Heart left ventricle (tissue), 16 donors: ENCODE results near the gene HERC3. TPM values are rescaled to one million over a fixed set of nuclear protein-coding genes. Genes with fewer than 3 reads are reported as not detected.

Experiments
- ATAC-seq, 4 donors: fragments of 200-7000 bp; cut with Tn5 transposase; one replicate each; pipeline ENCODE4 v1.9.1; 2020 to 2022; ENCODE audit warnings: moderate library complexity in 4 of 4, mild to moderate bottlenecking in 3 of 4, moderate number of reproducible peaks in 1 of 4
- DNase-seq, 5 donors: peaks; one replicate each; pipeline ENCODE4 v3.0.0-alpha.2; 2020
- H3K27ac ChIP-seq, 12 donors: fragments of 200-600 bp; sonication (generic) in 4 of 12; one replicate each; pipeline versions ENCODE4 v1.5.0 to v1.8.0; 2016 to 2022; ENCODE audit warnings: mild to moderate bottlenecking in 2 of 12
- H3K27me3 ChIP-seq, 9 donors: fragments of 200-600 bp; sonication (generic) in 2 of 9; one replicate each; pipeline versions ENCODE4 v1.5.1 to v1.8.0; 2016 to 2022; ENCODE audit warnings: mild to moderate bottlenecking in 3 of 9
- H3K36me3 ChIP-seq, 9 donors: fragments of 200-600 bp; sonication (generic) in 2 of 9; one replicate each; pipeline versions ENCODE4 v1.5.0 to v1.8.0; 2018 to 2022; ENCODE audit warnings: mild to moderate bottlenecking in 2 of 9
- H3K4me1 ChIP-seq, 12 donors: fragments of 200-600 bp; sonication (generic) in 4 of 12; one replicate each; pipeline versions ENCODE4 v1.5.0 to v1.8.0; 2016 to 2022; ENCODE audit warnings: mild to moderate bottlenecking in 3 of 12
- H3K4me3 ChIP-seq, 12 donors: fragments of 200-600 bp; sonication (generic) in 4 of 12; one replicate each; pipeline versions ENCODE4 v1.5.0 to v1.8.0; 2017 to 2022; ENCODE audit warnings: mild to moderate bottlenecking in 9 of 12, moderate library complexity in 4 of 12
- H3K9me3 ChIP-seq, 12 donors: fragments of 200-600 bp; sonication (generic) in 4 of 12; one replicate each; pipeline versions ENCODE4 v1.5.0 to v1.8.0; 2016 to 2022; ENCODE audit warnings: mild to moderate bottlenecking in 1 of 12
- CTCF ChIP-seq, 12 donors: fragments of 200-600 bp; sonication (generic) in 4 of 12; IDR thresholded peaks; one replicate each; pipeline versions ENCODE4 v1.5.0 to v1.8.0; 2018 to 2022; ENCODE audit warnings: antibody characterized with exemption in 12 of 12, mild to moderate bottlenecking in 5 of 12
- POLR2A ChIP-seq, 2 donors: fragments of 450-650 bp; IDR thresholded peaks; one replicate each; pipeline ENCODE4 v1.6.1; 2017; ENCODE audit warnings: antibody characterized with exemption in 2 of 2, mild to moderate bottlenecking in 2 of 2, moderate library complexity in 2 of 2
- WGBS, 4 donors: extraction: QIAGEN DNeasy Blood & Tissue Kit in 2 of 4; methylation state at CpG; one replicate each; pipeline versions ENCODE4 v1.1.5 to v1.1.7; 2013 to 2018; 5-methylcytosine and 5-hydroxymethylcytosine counted together
- intact Hi-C, 10 donors: fragments of 100-400 bp; cut with DNase I; formaldehyde crosslinking; loops; one replicate each; pipeline versions ENCODE4 v1.11.1 to v1.14.2; 2022
- polyA plus RNA-seq, 2 donors: library from polyadenylated mRNA; stranded (reverse); fragments of 200-250 nt; gene quantifications; one replicate each; pipeline ENCODE4 v1.2.3, GENCODE V29; 2013
- total RNA-seq, 9 donors: library from RNA; depleted of rRNA in 2 of 9; stranded (reverse); fragments of >200 nt in 2 of 9; fragmentation: NEBNext Ultra II Directional in 3 of 9; extraction: Animal tissue kit (Norgen Biotek cat#: 25700) in 3 of 9; gene quantifications; one replicate each; pipeline versions ENCODE4 v1.1.0 to v1.2.4, GENCODE V29; 2016 to 2023
- donor health status: ischemic (EF 13 %, LVEDD 7.1; RV severe dilation, severe dysfunction).
- donor health status: healthy with polysubstance abuse.
- donor health status: DM: no; HTN: yes; CAD: no.
- donor health status: DM: no; HTN: no; CAD: no.
- donor health status: ischemic (EF 25% LVEDD 6.9; RV normal size, moderate dysfunction).
- donor health status: ischemic (EF 25% LVEDD 5.7; RV mildly dilated, moderate dysfunction).
- donor health status: healthy.
- donor health status: DM: yes; HTN: yes; CAD: no.
- donor health status: ischemic (EF 35%, LVEDD 5.7; RV mildly dilated, moderate dysfunction).
- donor health status: nonischemic (EF 11% LVEDD 7.7; RV severe dilation, severe dysfunction).
- donor health status: DM: yes; HTN: yes; CAD: no.
- donor health status: PGD.
- donor health status: ischemic (EF 29% LVEDD 5.4; RV normal size, mild dysfunction).
- donor health status: nonischemic (EF 23%, LVEDD 6.1; RV moderate dilation, normal function).

Gene HERC3
- total and polyA plus RNA-seq, 11 donors, result 10.4 to 66.6 (median 48.4) TPM

GRCh38 chr4:88722276-88722780, 130.0 kb downstream of the HERC3 start:
- intact Hi-C loops, result loop anchor here in 1 of 10 donors (5.0 kb wide), 1 partner anchor 35 kb away; no protein-coding TSS in a partner anchor
- Histone ChIP-seq H3K4me1 (peaks cover 0 to 48% (median 28%) of the 10 kb centered on the region in 12 donors), H3K4me3 (no peak overlapping the region), H3K27ac (peak overlapping the region in 5 of 12 donors; percentile 2 to 25 (median 4)), H3K9me3 (peaks cover 0 to 11% (median 6%) of the 10 kb centered on the region in 12 donors), H3K36me3 (peaks cover 0 to 71% (median 52%) of the 10 kb centered on the region in 9 donors), H3K27me3 (no peaks in the 10 kb centered on the region)
- ATAC-seq (peak; percentile 45 to 83 (median 76)), DNase-seq (peak in 4 of 5 donors; percentile 35 to 74 (median 42))
- 55 to 69% (median 63%) methylated on average over 10 of the region's 10 CpGs for WGBS, 4 donors
- no peak for TF ChIP-seq POLR2A (IDR thresholded peaks at IDR 0.05)
- no peak for TF ChIP-seq CTCF (IDR thresholded peaks at IDR 0.05)

- DNase-seq, result peak in 1 of 5 donors; percentile 52
- peak; percentile 57 to 68 (median 62) for ATAC-seq
- peaks cover 2 to 52% (median 29%) of the 10 kb centered on the region in 12 donors for H3K4me1 ChIP-seq
- WGBS, 4 donors, result 52 to 71% (median 64%) methylated on average over 2 of the region's 2 CpGs
- no peaks in the 10 kb centered on the region for H3K27me3 ChIP-seq
- TF ChIP-seq CTCF (IDR thresholded peaks at IDR 0.05), result no peak
- no peak overlapping the region for H3K4me3 ChIP-seq
- peaks cover 0 to 71% (median 52%) of the 10 kb centered on the region in 9 donors for H3K36me3 ChIP-seq
- H3K9me3 ChIP-seq, result peaks cover 0 to 6% (median 2%) of the 10 kb centered on the region in 12 donors
- intact Hi-C loops, result loop anchor here in 1 of 10 donors (5.0 kb wide), 1 partner anchor 34 kb away; no protein-coding TSS in a partner anchor
- peak overlapping the region in 4 of 12 donors; percentile 2 to 25 (median 11) for H3K27ac ChIP-seq
These were observed 130.5 kb downstream of the HERC3 start for GRCh38 chr4:88722828-88723227.

GRCh38 chr4:88724406-88724805, 132.1 kb downstream of the HERC3 start:
- Histone ChIP-seq H3K36me3 (peaks cover 0 to 80% (median 54%) of the 10 kb centered on the region in 9 donors), H3K27ac (peak overlapping the region in 2 of 12 donors; percentile 7 to 13), H3K9me3 (no peaks in the 10 kb centered on the region), H3K4me3 (no peak overlapping the region), H3K4me1 (peaks cover 5 to 68% (median 40%) of the 10 kb centered on the region in 12 donors), H3K27me3 (no peaks in the 10 kb centered on the region)
- intact Hi-C loops, result loop anchor here in 1 of 10 donors (5.0 kb wide), 1 partner anchor 33 kb away; no protein-coding TSS in a partner anchor
- DNase-seq (no peak), ATAC-seq (no peak)
- TF ChIP-seq CTCF (IDR thresholded peaks at IDR 0.05), result no peak
- no peak for TF ChIP-seq POLR2A (IDR thresholded peaks at IDR 0.05)
- 55 to 77% (median 61%) methylated on average over 2 of the region's 2 CpGs for WGBS, 4 donors

- H3K4me1 ChIP-seq, result peaks cover 5 to 68% (median 41%) of the 10 kb centered on the region in 12 donors
- intact Hi-C loops, result no loop called here
- H3K27ac ChIP-seq, result peak overlapping the region in 1 of 12 donors; percentile 13
- no peaks in the 10 kb centered on the region for H3K9me3 ChIP-seq
- no peaks in the 10 kb centered on the region for H3K27me3 ChIP-seq
- peaks cover 0 to 88% (median 61%) of the 10 kb centered on the region in 9 donors for H3K36me3 ChIP-seq
- WGBS, 4 donors, result 94 to 96% (median 96%) methylated on average over 4 of the region's 4 CpGs
- no peak for DNase-seq
- no peak for ATAC-seq
- no peak overlapping the region for H3K4me3 ChIP-seq
- TF ChIP-seq CTCF (IDR thresholded peaks at IDR 0.05) (no peak), POLR2A (IDR thresholded peaks at IDR 0.05) (no peak)
These were observed 132.9 kb downstream of the HERC3 start for GRCh38 chr4:88725143-88725542.
